IMR-90 (cell line): Measurements from ENCODE around the gene PLXNA3. TPM values are rescaled to one million over a fixed set of nuclear protein-coding genes. Genes with fewer than 3 reads are reported as not detected.
A peak's percentile ranks its signal among the peaks of the same experiment; 100 is the strongest.

Experiments
- ATAC-seq: fragments of 200-7000 bp; cut with Tn5 transposase; 2 replicates; pipeline ENCODE4 v1.9.1; 2020; ENCODE audit warnings: low read depth, mild to moderate bottlenecking, moderate library complexity
- BruUV-seq: library from RNA; stranded (reverse); fragments of 400-500 nt; replicated peaks from 2 replicates; lab custom pipeline; 2021; lab: Mats Ljungman, UMichigan
- CTCF ChIA-PET: fragments of 300-600 bp; formaldehyde crosslinking; extraction: SDS; loops from one replicate; lab custom pipeline; 2021; ENCODE audit warnings: antibody characterized with exemption; lab: Yijun Ruan, JAX
- POLR2A ChIA-PET: fragments of 300-600 bp; sonication (Branson Sonifier 250); formaldehyde crosslinking; loops from one replicate; lab custom pipeline; 2022; ENCODE audit warnings: antibody characterized with exemption; ENCODE audit not compliant: unreplicated experiment; lab: Charles Lee
- DNase-seq: peaks from one replicate; pipeline ENCODE4 v3.0.0; 2013
- H2AFZ ChIP-seq: replicated peaks from 2 replicates; pipeline ENCODE3; 2013; ENCODE audit warnings: low read length, mild to moderate bottlenecking; ENCODE audit not compliant: poor library complexity
- H2AK5ac ChIP-seq: 2 replicates; pipeline ENCODE4 v1.6.1; 2013; ENCODE audit warnings: low read depth, low read length, inconsistent platforms
- H2AK9ac ChIP-seq: replicated peaks from 2 replicates; pipeline ENCODE3; 2013; ENCODE audit warnings: mild to moderate bottlenecking, low read depth, low read length, moderate library complexity; ENCODE audit not compliant: poor library complexity
- H2BK120ac ChIP-seq: 2 replicates; pipeline ENCODE4 v1.6.1; 2013; ENCODE audit warnings: low read depth, low read length, inconsistent platforms
- H2BK15ac ChIP-seq: 3 replicates; pipeline ENCODE4 v1.6.1; 2013; ENCODE audit warnings: low read depth, low read length, inconsistent platforms
- H2BK20ac ChIP-seq: 2 replicates; pipeline ENCODE4 v1.6.1; 2013; ENCODE audit warnings: low read depth, mild to moderate bottlenecking, inconsistent platforms, low read length, moderate library complexity
- H2BK5ac ChIP-seq: 2 replicates; pipeline ENCODE4 v1.6.1; 2013; ENCODE audit warnings: mild to moderate bottlenecking, low read depth, low read length, inconsistent platforms; ENCODE audit not compliant: poor library complexity, severe bottlenecking
- H3K14ac ChIP-seq: replicated peaks from 2 replicates; pipeline ENCODE4 v1.6.1; 2013; ENCODE audit warnings: low read depth, low read length, inconsistent platforms
- H3K18ac ChIP-seq: 2 replicates; pipeline ENCODE4 v1.6.1; 2013; ENCODE audit warnings: low read depth, low read length, control low read depth
- H3K23ac ChIP-seq: 2 replicates; pipeline ENCODE4 v1.6.1; 2013; ENCODE audit warnings: low read depth, low read length, inconsistent platforms
- H3K27ac ChIP-seq: 2 replicates; pipeline ENCODE4 v1.5.1; 2013; ENCODE audit warnings: mild to moderate bottlenecking, control low read depth, low read length; ENCODE audit not compliant: insufficient read depth
- H3K27me3 ChIP-seq: 2 replicates; pipeline ENCODE4 v1.6.1; 2013; ENCODE audit warnings: low read length; ENCODE audit not compliant: control insufficient read depth, insufficient read depth
- H3K36me3 ChIP-seq: 2 replicates; pipeline ENCODE4 v1.6.1; 2013; ENCODE audit warnings: low read length, mixed read lengths; ENCODE audit not compliant: control insufficient read depth, insufficient read depth
- H3K4ac ChIP-seq: 2 replicates; pipeline ENCODE4 v1.6.1; 2013; ENCODE audit warnings: low read depth, low read length, inconsistent platforms
- H3K4me1 ChIP-seq: 2 replicates; pipeline ENCODE4 v1.6.1; 2013; ENCODE audit warnings: low read length, mixed read lengths; ENCODE audit not compliant: control insufficient read depth, insufficient read depth
- H3K4me2 ChIP-seq: 2 replicates; pipeline ENCODE4 v1.6.1; 2013; ENCODE audit warnings: low read depth, mild to moderate bottlenecking, control low read depth, low read length, moderate library complexity
- H3K4me3 ChIP-seq: 2 replicates; pipeline ENCODE4 v1.5.1; 2013; ENCODE audit warnings: low read depth, mild to moderate bottlenecking, control low read depth, low read length, moderate library complexity; ENCODE audit not compliant: insufficient read depth
- H3K56ac ChIP-seq: 2 replicates; pipeline ENCODE4 v1.6.1; 2013; ENCODE audit warnings: low read length, inconsistent platforms; ENCODE audit not compliant: insufficient read depth; ENCODE audit errors: extremely low read depth
- H3K79me1 ChIP-seq, 2 experiments: 2 replicates each; pipeline ENCODE4 v1.6.1; 2013; ENCODE audit warnings: low read length in 2 of 2, inconsistent platforms in 1 of 2, low read depth in 1 of 2
- H3K9ac ChIP-seq: 2 replicates; pipeline ENCODE4 v1.6.1; 2013; ENCODE audit warnings: low read depth, low read length, control low read depth
- H3K9me1 ChIP-seq: 2 replicates; pipeline ENCODE4 v1.6.1; 2013; ENCODE audit warnings: low read length, inconsistent platforms; ENCODE audit not compliant: insufficient read depth
- H3K9me3 ChIP-seq: 2 replicates; pipeline ENCODE4 v1.6.1; 2013; ENCODE audit warnings: low read length; ENCODE audit not compliant: control insufficient read depth, insufficient read depth
- H4K20me1 ChIP-seq: 2 replicates; pipeline ENCODE4 v1.6.1; 2013; ENCODE audit warnings: low read length, inconsistent platforms; ENCODE audit not compliant: insufficient read depth
- H4K5ac ChIP-seq: 2 replicates; pipeline ENCODE4 v1.6.1; 2013; ENCODE audit warnings: mild to moderate bottlenecking, low read depth, low read length, control low read depth
- H4K8ac ChIP-seq, 2 experiments: 2 replicates each; pipeline ENCODE4 v1.6.1; 2013; ENCODE audit warnings: low read depth in 2 of 2, low read length in 2 of 2, control low read depth in 1 of 2, inconsistent platforms in 1 of 2
- H4K91ac ChIP-seq: 2 replicates; pipeline ENCODE4 v1.6.1; 2013; ENCODE audit warnings: low read depth, low read length, inconsistent platforms; ENCODE audit not compliant: insufficient read depth
- BHLHE40 ChIP-seq: fragments of 150-350 bp; IDR thresholded peaks from 2 replicates; pipeline ENCODE4 v1.6.1; 2016; ENCODE audit warnings: mild to moderate bottlenecking, low read depth, low read length
- CEBPB ChIP-seq: IDR thresholded peaks from 2 replicates; pipeline ENCODE4 v1.6.1; 2012; ENCODE audit warnings: low read depth, low read length, improper control_type of control experiment
- ELK1 ChIP-seq: fragments of 150-350 bp; IDR thresholded peaks from 2 replicates; pipeline ENCODE4 v1.6.1; 2016; ENCODE audit warnings: low read depth, mild to moderate bottlenecking, low read length, moderate library complexity, borderline replicate concordance
- FOS ChIP-seq: fragments of 150-350 bp; IDR thresholded peaks from 2 replicates; pipeline ENCODE4 v1.6.1; 2016; ENCODE audit warnings: low read depth, low read length
- MAFK ChIP-seq: IDR thresholded peaks from 2 replicates; pipeline ENCODE4 v1.6.1; 2012; ENCODE audit warnings: low read depth, low read length, improper control_type of control experiment
- MAZ ChIP-seq: IDR thresholded peaks from 2 replicates; pipeline ENCODE4 v1.6.1; 2012; ENCODE audit warnings: low read depth, mild to moderate bottlenecking, low read length, improper control_type of control experiment, moderate library complexity, borderline replicate concordance
- POLR2A ChIP-seq: IDR thresholded peaks from 2 replicates; pipeline ENCODE4 v1.6.1; 2012; ENCODE audit warnings: mild to moderate bottlenecking, low read depth, low read length
- RCOR1 ChIP-seq: IDR thresholded peaks from 2 replicates; pipeline ENCODE4 v1.6.1; 2012; ENCODE audit warnings: mild to moderate bottlenecking, low read length, improper control_type of control experiment; ENCODE audit not compliant: insufficient replicate concordance
- USF2 ChIP-seq: fragments of 150-350 bp; IDR thresholded peaks from 2 replicates; pipeline ENCODE4 v1.6.1; 2017; ENCODE audit warnings: mild to moderate bottlenecking, antibody characterized with exemption, low read length, low read depth
- WGBS, 2 experiments: methylation state at CpG; one replicate each; pipeline versions ENCODE4 v1.1.5 to v1.1.7; 2013; ENCODE audit warnings: missing lambda C conversion rate in 2 of 2; ENCODE audit not compliant: insufficient read length in 1 of 2; ENCODE audit errors: extremely low coverage in 2 of 2; 5-methylcytosine and 5-hydroxymethylcytosine counted together
- dilution Hi-C: fragments of 300-500 bp; cut with HindIII; formaldehyde crosslinking; loops from one replicate; pipeline ENCODE4 v1.14.3; 2018; ENCODE audit warnings: low sequenced_read_pairs; ENCODE audit not compliant: unreplicated experiment
- in situ Hi-C: fragments of 300-500 bp; cut with MboI; formaldehyde crosslinking; loops from 3 replicates; pipeline ENCODE4 v1.14.3; 2019; ENCODE audit warnings: low sequenced_read_pairs, inconsistent platforms, mixed read lengths
- intact Hi-C: fragments of 100-400 bp; cut with micrococcal nuclease; formaldehyde crosslinking; loops from 2 replicates; pipeline ENCODE4 v1.10.0; 2022
- polyA plus RNA-seq, 3 experiments: library from polyadenylated mRNA; depleted of rRNA; stranded (reverse); fragments of >200 nt; gene quantifications; 2 replicates each; pipeline ENCODE4 v1.2.3, GENCODE V29; 2012; ENCODE audit warnings: low replicate concordance in 1 of 3
- total RNA-seq: library from RNA; depleted of rRNA; stranded (reverse); fragments of >200 nt; gene quantifications from 2 replicates; pipeline ENCODE4 v1.2.3, GENCODE V29; 2012

The PLXNA3 gene
- total and polyA plus RNA-seq, 2 of the 4 experiments (the other 2 are of a cell fraction), result 4.3 to 111 TPM

GRCh38 chrX:154444755-154445246 lies 13.3 kb upstream of the PLXNA3 start:
- peak overlapping the region; percentile 91 for H2AFZ ChIP-seq
- ChIA-PET POLR2A (no interaction called here), CTCF (no interaction called here)
- peak overlapping the region; percentile 95 for H3K4me2 ChIP-seq
- intact Hi-C loops, result loop anchor here (1.0 kb wide), 1 partner anchor 36 kb away; the partner anchor contains the start of gene DNASE1L1
- H3K14ac ChIP-seq, result peak overlapping the region; percentile 79; the same call in 1 of the 2 replicates
- no CpG with 5 or more reads among the region's 13 CpGs for WGBS, 2 experiments
- peak; percentile 19; the same call in 1 of the 2 replicates for ATAC-seq
- peak overlapping the region; percentile 95 for H2AK9ac ChIP-seq
- H3K9me3 ChIP-seq, result no peaks in the 10 kb centered on the region; the same call in 1 of the 2 replicates
- H4K91ac ChIP-seq, result peak overlapping the region; percentile 51; the same call in 1 of the 2 replicates
- no peaks in the 10 kb centered on the region for H3K27me3 ChIP-seq
- no peak for DNase-seq
- H2BK20ac ChIP-seq, result no peak overlapping the region
- no peak overlapping the region; the same call in 1 of the 2 replicates for H3K18ac ChIP-seq
- H2BK5ac ChIP-seq, result peak overlapping the region; percentile 63
- H3K79me1 ChIP-seq, result peaks cover 0 to 27% of the 10 kb centered on the region in 2 experiments; a peak in 2 of 4 replicates
- no peak for TF ChIP-seq ELK1
- TF ChIP-seq USF2, result no peak
- TF ChIP-seq CEBPB, result no peak
- no peak for TF ChIP-seq MAFK
- TF ChIP-seq FOS, result no peak
- no peak for TF ChIP-seq MAZ
- no peak for TF ChIP-seq POLR2A
- no peak for TF ChIP-seq RCOR1
- no peak for TF ChIP-seq BHLHE40
- H2BK120ac ChIP-seq, result no peak overlapping the region
- dilution Hi-C loops, result no loop called here
- peak overlapping the region; percentile 80 for H3K4ac ChIP-seq
- H4K20me1 ChIP-seq, result no peaks in the 10 kb centered on the region; the same call in none of the 2 replicates
- H3K23ac ChIP-seq, result 0 out of 2 replicates have a peak overlapping the region, but pooled peaks have one; percentile 82
- H3K56ac ChIP-seq, result no peak overlapping the region
- peak overlapping the region; percentile 68 for H4K5ac ChIP-seq
- peak overlapping the region; percentile 73 for H2AK5ac ChIP-seq
- in situ Hi-C loops, result no loop called here
- peaks cover 54% of the 10 kb centered on the region for H3K36me3 ChIP-seq
- BruUV-seq, result no TSS peak
- H3K4me1 ChIP-seq, result peaks cover 8% of the 10 kb centered on the region; the same call in 1 of the 2 replicates
- H3K9ac ChIP-seq, result peak overlapping the region; percentile 91
- H3K27ac ChIP-seq, result peak overlapping the region; percentile 90
- no peaks in the 10 kb centered on the region for H3K9me1 ChIP-seq
- 0 out of 4 replicates have a peak overlapping the region, but pooled peaks of 1 of the 2 experiments have one; percentile 40 for H4K8ac ChIP-seq
- H3K4me3 ChIP-seq, result peak overlapping the region; percentile 94
- no peak overlapping the region for H2BK15ac ChIP-seq
